HG03066 (cell line): ENCODE measurements around the gene PSAP.

Experiments
- ATAC-seq: cut with Tn5 transposase; IDR thresholded peaks from one replicate; pipeline ENCODE4 v1.9.1; 2021; ENCODE audit warnings: low read depth; ENCODE audit not compliant: unreplicated experiment

The PSAP gene

GRCh38 chr10:71795248-71795647, 55.8 kb downstream of the PSAP start:
- no peak for ATAC-seq

GRCh38 chr10:71790749-71791440, 60.2 kb downstream of the PSAP start:
- ATAC-seq: no peak

- ATAC-seq: no peak
Observed at GRCh38 chr10:71789871-71790270, 61.2 kb downstream of the PSAP start.

GRCh38 chr10:71788954-71789353, 62.1 kb downstream of the PSAP start:
- no peak for ATAC-seq

- no peak for ATAC-seq
Observed at GRCh38 chr10:71784679-71785272, 66.3 kb downstream of the PSAP start.

GRCh38 chr10:71783917-71784678, 67.0 kb downstream of the PSAP start:
- ATAC-seq: no peak

- ATAC-seq: no peak
Observed at GRCh38 chr10:71782917-71783490, 68.0 kb downstream of the PSAP start.

- ATAC-seq: no peak
Observed at GRCh38 chr10:71782221-71782916, 68.7 kb downstream of the PSAP start.

GRCh38 chr10:71780719-71781118, 70.3 kb downstream of the PSAP start:
- ATAC-seq: no peak

- ATAC-seq: no peak
Observed at GRCh38 chr10:71780156-71780555, 70.9 kb downstream of the PSAP start.

GRCh38 chr10:71779641-71780040, 71.4 kb downstream of the PSAP start:
- no peak for ATAC-seq

GRCh38 chr10:71778071-71778825, 72.8 kb downstream of the PSAP start:
- no peak for ATAC-seq

- no peak for ATAC-seq
Observed at GRCh38 chr10:71777213-71777985, 73.7 kb downstream of the PSAP start.

GRCh38 chr10:71776481-71776925, 74.5 kb downstream of the PSAP start:
- ATAC-seq: no peak

- no peak for ATAC-seq
Observed at GRCh38 chr10:71774916-71775702, 75.9 kb downstream of the PSAP start.

GRCh38 chr10:71773221-71773971, 77.7 kb downstream of the PSAP start, which contains the start of gene VSIR:
Gene VSIR (minus strand): TSS chr10:71773520. CDS start chr10:71773439, 81 bp downstream.
- peak; percentile 47 for ATAC-seq

- no peak for ATAC-seq
Observed at GRCh38 chr10:71772832-71773220, 78.2 kb downstream of the PSAP start.
